ENCODE data around the gene CDC25B.

Gene CDC25B

DNA sequence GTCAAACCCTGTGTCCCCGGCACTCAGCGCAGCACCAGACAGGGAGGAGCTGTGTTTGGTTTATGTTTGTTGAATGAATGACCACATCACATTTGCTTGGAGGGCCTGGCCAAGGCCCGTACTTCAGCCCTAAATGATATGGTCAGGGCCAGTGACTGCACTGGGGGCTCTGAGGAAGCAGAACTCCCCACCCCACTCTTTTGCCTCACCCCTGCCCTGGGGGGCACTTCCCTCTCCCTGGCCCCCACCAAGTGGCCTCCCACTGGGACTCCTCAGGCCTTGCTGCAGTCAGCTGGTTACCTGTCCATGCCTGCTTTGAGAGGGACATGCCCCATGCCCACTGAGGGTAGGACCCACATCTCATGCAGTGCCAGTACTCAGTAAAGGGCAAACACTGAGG lies 31.5 kb upstream of the CDC25B start:
- DNase-seq (ENCODE audit: low read depth), result no peak

DNA sequence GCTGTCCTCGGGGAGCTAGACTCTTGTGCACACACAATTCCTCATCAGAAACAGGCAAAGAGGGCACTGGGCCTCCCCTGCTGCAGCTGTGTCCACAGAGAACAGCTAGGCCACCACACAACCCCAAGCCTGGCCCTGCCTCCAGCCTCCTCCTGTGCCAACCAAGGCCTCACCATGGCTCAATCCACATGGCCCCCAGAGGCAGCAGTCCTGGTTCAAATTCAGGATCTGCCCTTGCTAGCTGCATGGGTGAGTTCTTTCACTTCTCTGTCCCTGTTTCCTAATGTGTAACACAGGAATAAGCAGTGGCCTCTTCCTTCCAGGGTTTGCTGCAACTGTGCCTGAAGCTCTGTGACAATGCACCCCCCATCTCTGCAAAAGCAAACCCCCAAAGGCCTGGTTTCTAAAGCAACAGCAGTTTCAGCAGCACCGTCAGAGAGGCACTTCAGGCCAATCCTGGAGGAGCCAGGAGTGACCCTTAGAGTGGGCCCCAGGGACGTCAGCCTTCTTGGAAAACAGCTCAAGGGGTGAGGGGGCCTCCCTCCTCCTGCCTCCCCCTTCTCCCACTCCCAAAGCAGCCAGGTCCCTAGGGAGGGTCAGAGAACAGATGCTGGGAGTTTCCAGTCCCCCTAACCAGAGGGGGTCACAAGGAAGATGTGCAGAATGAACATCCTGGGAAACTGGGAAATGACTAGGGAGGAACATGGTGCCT lies 30.8 kb upstream of the CDC25B start:
- DNase-seq (ENCODE audit: low read depth), result no peak

DNA sequence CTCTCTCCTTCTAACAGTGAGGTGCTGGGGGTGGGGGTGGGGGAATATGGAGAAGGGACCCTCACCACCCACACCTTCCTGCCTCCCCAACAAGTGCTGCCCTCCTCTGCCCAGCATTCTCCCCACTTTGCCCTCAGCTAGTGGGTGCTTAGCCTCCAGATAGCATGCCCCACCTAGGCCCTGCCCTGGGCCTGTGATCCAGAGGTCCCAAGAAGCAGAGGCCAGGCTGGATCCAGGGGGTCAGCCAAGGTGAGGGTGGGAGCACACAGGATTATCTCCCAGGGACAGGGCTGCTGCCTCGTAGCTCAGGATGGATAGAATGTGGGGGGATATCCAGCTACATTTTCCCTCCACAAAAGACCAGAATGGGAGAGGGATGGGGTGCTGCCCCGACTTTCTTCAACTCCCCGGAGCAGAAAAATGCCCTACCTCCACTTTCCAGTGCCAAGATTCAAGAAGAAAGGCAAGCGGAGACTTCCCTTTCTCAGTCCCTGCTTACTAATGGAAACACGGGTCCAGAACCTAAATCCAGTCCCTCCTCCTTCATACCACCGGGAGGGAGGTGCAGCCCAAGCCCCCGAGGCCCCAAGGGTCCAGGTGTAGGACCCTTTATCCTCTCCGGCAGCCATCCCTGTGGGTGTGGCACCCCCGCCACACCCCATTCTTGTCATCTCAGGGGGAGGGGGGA lies 29.5 kb upstream of the CDC25B start:
- DNase-seq (ENCODE audit: low read depth), result no peak

DNA sequence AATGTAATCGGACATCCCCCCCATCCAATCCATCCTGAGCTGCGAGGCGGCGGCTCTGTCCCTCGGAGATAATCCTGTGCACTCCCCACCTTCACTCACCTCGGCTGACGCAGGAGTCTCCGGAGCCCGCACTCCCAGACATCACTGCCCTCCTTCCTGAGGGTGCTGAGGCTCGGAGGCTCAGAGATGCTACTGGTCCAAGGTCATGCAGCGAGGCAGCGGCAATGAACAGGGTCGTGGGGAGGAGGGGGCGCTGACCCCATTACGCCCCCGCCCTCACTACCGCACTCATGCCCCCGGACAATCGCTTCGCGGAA lies 29.0 kb upstream of the CDC25B start:
- no peak for DNase-seq (ENCODE audit: low read depth)

DNA sequence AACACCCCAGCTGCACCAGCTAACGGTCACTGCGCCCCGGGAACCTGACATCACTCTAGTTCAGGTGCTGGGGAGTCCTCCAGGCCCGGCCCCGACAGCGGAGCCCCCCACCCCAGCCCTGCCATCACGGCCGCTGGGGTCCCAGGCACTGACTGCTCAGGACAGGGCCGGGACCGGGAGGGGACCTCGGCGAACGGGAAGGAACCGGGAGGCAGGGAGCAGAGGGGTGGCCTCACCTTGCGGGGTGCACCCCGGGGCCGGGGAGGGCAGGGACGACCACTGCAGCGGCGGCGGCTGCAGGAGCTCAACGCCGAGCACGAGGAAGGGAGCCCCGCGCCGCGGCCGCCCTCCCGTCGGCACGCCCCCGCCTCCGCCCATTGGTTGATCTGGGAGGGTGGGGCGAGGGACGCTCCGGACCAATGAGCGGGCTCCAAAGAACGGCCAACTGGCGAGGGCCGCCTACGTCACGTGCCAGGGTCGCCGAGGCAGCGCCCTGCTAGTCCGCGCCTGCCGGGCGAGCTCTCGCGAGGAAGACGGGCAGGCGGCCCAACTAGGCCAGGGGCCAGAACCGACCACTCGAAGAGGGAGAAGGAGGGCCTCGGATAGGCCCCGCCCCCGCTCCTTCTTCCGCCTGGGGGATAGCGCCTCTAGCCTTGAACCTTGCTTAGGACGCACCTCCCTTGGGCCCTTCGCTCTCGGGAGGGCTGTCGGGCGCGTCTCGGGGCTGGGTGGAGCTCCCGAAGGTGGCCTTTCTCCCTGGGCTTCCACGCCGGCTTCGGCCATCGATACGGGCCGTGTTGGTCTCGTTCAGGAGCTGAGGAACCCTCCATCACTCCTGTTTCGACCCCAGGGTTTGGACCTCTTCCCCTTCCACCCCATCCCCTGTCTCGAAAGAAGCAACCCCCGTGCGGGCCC lies 28.4 kb upstream of the CDC25B start, which contains the start of gene ADISSP:
Gene ADISSP (minus strand): TSS at position 327 of the 915 bp plus-strand sequence. CDS start 7,653 bp downstream, outside the sequence.
- peak; percentile 85 for DNase-seq (ENCODE audit: low read depth)

DNA sequence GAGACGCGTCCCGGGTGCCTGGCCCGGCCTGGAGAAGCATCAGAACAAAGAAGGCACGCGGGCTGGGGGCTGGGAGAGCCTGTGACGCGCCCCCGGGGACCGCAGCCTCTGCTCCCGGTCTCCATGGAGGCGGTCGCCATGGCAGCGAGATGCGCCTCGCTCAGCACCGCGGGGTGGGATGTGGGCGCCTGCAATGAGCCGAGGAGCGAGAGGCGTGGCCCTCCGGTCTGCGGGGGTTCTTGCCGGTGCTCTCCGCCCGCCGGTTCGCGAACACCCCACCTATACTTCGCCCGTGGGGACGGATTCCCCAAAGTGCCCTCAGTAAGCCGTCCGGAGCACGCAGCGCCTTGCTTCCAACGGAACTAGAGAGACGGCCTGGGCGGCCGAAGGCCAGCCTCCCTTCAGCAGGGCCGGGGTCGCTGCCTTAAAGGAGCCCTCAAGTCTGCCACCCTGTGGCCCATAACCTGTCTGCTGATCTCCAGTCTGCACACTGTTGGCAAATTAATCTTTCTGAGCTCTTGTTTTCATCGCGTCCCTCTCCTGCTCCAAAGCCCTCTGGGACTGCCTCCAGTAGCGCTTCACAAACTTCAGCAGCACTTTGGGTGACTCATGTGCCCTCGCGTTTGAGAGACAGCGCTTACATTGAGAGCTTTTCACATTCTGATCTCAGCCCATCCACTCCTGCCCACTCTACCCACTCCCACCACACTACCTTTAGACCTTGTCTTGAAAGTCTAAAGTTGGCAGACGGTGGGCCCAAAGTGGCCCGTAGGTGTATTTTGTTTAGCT lies 27.6 kb upstream of the CDC25B start:
- DNase-seq (ENCODE audit: low read depth), result peak; percentile 55

DNA sequence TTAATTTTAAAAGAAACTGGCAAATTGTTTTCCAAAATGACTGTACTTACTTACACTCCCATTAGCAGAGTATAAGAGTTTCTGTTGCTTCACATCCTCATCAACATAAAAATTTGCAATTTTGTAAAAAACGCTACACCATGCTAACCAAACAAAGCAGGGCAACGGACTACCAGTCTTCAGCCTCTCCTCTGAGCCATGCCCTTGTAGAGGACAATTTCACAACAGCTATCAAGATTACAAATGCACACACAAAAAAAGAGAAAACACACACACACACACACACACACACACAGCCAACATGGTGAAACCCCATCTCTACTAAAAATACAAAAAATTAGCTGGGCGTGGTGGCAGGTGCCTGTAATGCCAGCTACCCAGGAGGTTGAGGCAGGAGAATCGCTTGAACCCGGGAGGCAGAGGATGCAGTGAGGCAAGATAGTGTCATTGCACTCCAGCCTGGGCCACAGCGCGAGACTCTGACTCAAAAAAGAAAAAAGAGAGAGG lies 24.5 kb upstream of the CDC25B start:
- DNase-seq (ENCODE audit: low read depth), result no peak

DNA sequence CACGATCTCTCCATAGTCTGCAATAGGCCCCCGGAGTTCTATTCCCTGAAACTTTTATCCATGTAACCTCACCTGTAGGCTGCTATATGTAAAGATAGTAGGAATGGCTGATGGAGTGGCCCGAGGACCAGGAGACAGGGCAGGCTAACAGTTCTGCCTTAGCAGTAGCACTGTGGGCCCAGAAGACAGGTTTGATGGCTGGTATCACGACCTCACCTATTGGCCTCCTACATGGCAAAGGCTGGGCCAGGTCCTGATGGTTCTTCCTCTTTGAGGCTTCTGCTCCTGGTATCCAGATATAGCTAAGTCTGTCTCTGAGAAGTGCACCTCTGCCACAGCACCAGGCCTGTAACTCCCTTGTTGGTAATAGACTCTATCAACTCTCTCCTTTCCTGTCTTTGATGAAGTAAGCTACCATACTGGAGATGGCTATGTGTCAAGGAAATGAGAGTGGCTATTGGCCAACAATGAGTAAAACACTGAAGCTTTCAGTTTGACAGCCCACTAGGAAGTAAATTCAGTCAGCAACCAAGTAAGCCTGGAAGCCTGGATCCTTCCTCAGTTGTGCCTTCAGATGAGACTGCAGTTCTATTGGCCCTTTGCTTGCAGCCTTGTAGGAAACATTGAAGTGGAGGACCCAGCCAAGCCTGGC lies 20.5 kb upstream of the CDC25B start:
- DNase-seq (ENCODE audit: low read depth), result no peak

DNA sequence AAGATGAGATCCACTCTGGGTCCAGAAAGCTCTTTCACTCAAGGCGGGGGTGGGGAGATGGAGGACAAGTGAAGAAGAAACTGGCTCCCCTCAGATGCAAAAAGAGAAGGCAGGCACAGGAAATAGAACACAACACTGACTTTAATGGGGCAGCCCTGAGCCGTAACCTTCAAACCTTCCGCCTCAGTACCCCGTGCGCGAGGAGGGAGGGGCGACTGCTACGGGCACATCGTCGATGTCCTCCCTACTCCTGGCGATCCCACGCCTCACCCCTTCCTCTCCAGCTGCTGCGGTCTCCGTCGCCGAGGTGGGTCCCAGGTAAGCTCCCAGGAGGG lies 18.8 kb upstream of the CDC25B start:
- DNase-seq (ENCODE audit: low read depth), result no peak

DNA sequence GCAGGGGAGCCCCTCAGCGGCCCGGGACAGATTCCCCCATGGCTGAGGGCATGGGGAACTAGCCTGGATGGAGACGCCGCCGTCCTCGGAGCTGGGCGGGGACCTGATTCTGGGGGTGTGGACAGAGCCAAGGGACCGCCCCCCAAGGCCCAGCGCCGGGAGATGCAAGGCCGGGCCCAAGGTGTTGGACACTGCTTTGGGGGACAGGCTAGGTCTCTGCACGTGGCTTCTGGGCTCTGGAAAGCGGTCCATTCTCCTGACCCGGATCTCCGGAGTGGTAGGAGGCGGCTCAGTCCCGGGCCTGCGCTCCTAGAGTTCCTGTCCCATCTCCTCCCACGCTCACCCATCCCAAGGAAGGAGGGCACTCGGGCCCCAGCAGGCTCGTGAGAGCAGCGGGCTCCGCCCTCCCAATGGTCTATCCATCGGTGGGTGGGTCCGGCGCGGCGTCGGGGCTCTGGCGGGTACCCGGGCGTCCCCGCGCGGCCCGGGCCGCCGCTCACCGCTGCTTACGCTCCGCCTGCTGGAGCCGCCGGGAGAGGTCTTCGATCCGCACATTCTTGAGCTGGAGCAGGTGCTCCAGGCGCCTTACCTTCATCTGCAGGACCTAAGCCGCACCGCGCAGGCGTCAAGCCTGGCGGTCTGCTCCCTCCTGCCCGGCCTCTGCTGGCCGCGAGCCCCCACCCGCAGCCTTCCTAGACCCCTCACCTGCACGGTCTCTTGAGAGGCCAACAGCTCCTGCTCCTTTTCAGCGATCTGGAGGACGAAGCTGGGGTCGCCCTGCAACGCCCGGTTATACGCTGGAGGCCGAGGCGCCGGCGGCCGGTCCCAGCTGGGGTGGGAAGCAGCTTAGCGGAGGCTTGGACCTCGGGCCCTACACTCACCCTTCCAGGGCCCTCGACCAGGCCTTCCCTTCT lies 18.1 kb upstream of the CDC25B start:
- DNase-seq (ENCODE audit: low read depth), result no peak

DNA sequence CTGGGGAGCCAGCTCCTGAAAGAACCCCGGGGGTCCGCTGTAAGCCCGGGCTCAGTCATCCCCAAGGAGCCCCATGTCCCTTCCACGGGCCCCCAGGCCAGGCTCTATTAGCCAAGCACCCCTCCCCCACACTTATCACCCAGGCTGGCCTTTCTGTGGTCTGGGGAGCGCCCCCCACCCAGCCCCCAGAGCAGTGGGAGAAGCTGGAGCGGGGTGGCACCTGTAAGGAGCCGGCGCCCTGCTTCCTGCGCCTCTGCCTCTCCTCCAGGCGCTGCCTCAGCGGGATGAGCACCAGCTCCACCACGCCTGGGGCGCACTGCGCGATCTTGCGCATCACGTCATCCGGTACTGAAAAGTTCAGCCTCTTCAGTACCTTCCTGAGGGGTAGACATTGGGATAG lies 17.1 kb upstream of the CDC25B start:
- no peak for DNase-seq (ENCODE audit: low read depth)

DNA sequence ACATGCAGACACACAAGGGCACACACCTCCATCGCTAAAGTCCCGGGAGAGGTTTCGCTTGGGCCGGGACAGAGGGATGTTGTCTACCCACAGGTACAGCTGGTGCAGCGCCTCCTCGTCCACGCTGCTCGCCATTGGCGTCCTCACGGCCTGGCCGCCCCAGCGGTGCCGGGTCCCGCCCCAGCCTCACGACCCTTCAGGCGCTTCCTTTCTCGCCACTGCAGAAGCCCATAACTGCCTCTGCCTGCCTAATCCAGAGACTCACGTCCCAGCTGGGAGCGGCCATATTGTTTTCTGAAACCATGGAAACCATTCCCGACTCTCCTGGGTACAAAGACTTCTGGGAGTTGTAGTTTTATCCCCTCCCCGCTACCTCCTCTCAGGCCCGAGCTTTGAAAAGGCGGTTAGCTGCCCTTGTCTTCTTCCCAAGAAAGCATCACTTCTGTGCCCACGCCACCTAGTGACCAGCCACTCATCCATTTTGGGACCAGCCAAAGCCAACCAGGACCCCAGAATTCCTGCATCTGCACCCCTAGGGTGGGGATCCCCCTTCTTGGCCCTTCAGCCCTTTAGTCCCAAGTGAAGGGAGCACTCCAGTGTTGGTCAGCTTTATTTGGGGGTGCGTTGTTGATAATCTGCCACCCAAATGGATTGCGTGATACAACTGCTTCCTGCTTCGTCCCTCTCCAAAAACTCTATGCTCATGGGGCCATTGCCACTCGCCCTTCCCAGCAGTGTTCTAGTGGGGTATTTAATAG lies 14.8 kb upstream of the CDC25B start, which contains the start of gene SPEF1:
Gene SPEF1 (minus strand): TSS at position 296 of the 758 bp plus-strand sequence. CDS start 161 bp downstream, at position 135.
- peak; percentile 84 for DNase-seq (ENCODE audit: low read depth)

DNA sequence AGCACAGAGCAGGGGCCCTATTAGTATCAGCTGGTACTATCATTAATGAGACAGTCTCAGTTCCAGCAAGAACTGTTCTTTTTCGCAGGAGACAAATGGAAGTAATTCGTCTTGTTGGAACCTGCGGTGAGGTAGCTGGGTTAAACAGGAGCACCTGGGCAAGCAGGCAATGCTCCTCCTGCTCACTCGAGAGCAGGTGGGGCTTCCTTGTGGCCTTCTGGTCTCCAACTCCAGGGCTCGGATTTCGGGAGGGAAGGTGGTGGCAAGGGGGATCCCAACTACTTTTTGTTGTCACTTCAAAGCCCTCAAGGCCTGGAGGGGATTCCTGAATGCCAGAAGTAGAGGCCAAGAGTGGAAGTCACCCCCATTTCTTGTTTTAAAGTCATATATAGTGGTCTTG lies 13.5 kb upstream of the CDC25B start:
- no peak for DNase-seq (ENCODE audit: low read depth)

DNA sequence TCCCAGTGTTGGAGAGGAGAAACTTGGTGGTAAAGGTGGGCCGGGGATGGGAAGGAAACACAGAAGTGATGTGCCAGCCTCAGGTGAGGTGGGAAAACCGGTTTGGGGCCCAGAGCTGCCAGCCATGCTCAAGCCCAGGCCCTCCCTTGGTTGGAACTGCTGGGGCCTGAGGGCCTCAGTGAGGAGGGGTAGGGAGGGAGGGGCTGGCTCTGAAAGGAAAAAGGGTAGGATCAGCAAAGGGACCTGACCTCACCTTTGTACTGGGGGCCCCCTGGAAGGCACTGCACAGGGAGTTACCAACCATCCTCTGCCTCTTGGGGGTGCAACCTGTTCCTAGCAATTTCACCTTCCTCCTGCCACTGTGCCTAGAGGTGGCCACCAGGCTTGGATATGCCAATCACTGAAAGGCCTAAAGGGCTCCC lies 13.0 kb upstream of the CDC25B start:
- DNase-seq (ENCODE audit: low read depth), result no peak

DNA sequence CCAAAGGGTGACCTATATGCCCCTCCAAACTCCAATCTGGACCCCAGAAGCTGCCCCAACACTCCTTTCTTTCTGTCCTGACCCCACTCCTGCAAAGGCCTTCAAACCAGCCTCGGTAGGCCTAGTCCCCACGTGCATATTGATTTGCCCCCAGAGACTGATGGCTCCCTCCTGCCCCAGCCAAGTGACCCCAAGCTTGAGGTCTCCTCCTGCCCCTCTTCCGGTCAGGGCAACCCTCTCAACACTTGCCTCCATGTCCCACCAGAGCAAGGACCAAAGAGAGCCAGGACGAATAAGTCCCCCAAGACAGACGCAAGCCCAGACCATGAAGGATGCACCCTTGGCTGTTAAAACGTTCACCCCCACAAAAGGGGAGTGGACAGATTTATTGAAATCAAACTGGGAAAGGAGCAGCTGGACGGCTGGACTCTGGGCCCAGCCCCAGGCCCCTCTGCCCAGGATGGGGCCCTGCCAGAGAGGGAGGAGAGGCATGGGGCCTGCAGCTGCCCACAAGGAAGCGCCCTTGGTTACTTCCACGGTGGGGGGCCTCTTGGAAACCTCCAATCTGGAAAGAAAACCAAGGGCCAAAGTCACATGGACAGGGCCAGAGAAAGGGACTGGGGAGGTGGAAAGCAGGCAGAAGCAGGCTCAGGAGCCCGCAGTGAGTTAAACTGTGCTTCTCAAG lies 12.5 kb upstream of the CDC25B start:
- no peak for DNase-seq (ENCODE audit: low read depth)

DNA sequence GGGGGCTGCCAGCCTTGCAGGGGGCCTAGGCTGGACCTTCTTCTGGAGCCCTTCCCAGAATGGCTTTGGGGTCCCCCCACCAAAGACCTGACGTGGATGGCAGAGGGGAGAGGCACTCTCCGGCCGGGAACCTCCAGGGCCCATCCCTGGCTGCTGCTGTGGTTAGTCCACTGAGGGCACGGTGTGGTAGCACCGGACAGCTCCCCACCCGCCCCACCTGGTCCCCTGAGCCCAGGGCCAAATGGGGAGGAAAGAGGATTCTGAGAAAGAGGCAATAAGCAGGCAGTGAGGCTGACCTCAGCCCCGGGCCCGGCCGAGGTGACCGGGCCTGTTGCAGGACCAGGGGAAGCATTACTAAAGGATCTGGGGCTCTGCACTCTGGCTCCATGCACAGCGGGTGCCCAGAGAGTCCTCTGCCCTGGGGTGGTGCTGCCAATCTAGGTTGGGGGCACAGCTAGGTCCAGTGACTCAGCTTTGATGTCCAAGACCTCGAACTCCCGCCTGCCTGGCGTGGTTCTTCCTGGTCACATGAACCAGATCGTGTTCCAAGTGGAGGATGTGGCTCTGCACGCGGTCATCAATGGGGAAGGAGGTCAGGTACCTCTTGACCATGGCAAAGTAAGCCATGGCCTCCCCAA lies 11.8 kb upstream of the CDC25B start:
- no peak for DNase-seq (ENCODE audit: low read depth)

DNA sequence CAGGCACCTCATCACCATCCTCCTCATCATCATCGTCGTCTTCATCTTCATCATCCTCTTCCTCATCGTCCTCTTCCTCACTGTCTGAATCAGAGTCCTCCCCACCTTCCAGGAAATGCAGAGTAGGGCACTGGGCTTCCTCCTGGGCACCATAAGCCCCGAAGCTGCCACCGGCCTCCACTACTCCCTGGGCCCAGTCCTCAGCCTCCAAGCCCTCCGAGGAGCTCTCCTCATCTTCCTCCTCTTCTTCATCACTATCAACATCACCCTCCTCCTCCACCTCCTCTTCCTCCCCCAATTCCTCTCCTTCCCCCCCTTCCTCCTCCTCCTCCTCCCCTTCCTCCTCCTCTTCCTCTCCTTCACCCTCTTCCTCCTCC lies 11.3 kb upstream of the CDC25B start:
- no peak for DNase-seq (ENCODE audit: low read depth)
